H1 (cell line): ENCODE data around the gene GPATCH2. TPM values are rescaled to one million over a fixed set of nuclear protein-coding genes. Genes with fewer than 3 reads are reported as not detected.

Experiments used
- CTCF ChIA-PET: fragments of 300-600 bp; sonication (Branson Sonifier 250); formaldehyde crosslinking; loops from one replicate; lab custom pipeline; 2021; ENCODE audit not compliant: partially characterized antibody; lab: Charles Lee
- POLR2A ChIA-PET: fragments of 300-600 bp; sonication (Branson Sonifier 250); formaldehyde crosslinking; loops from one replicate; lab custom pipeline; 2021; ENCODE audit warnings: inconsistent platforms; ENCODE audit not compliant: partially characterized antibody; lab: Charles Lee
- DNase-seq, 2 experiments: peaks; one replicate each; pipeline versions ENCODE4 v3.0.0 to v3.0.0-alpha.2; 2010 to 2022; ENCODE audit warnings: low spot score in 2 of 2, low read depth in 1 of 2, mixed read lengths in 1 of 2
- FAIRE-seq: peaks from 2 replicates; lab custom pipeline; 2011; peaks lifted over from hg19 to GRCh38; lab: Jason Lieb, UNC
- H2AFZ ChIP-seq: 2 replicates; pipeline ENCODE4 v1.8.1; 2012; ENCODE audit warnings: low read length, inconsistent platforms
- H2AK5ac ChIP-seq: 2 replicates; pipeline ENCODE4 v1.6.1; 2013; ENCODE audit warnings: low read depth, low read length
- H2BK120ac ChIP-seq: replicated peaks from 2 replicates; pipeline ENCODE3; 2013; ENCODE audit warnings: low read depth, low read length, inconsistent platforms
- H2BK12ac ChIP-seq: 2 replicates; pipeline ENCODE4 v1.6.1; 2013; ENCODE audit warnings: low read depth, low read length
- H2BK15ac ChIP-seq: 2 replicates; pipeline ENCODE4 v1.6.1; 2013; ENCODE audit warnings: low read length
- H2BK20ac ChIP-seq: 2 replicates; pipeline ENCODE4 v1.6.1; 2013; ENCODE audit warnings: low read length
- H2BK5ac ChIP-seq: 2 replicates; pipeline ENCODE4 v1.6.1; 2013; ENCODE audit warnings: low read depth, low read length
- H3K14ac ChIP-seq: 2 replicates; pipeline ENCODE4 v1.6.1; 2013; ENCODE audit warnings: inconsistent platforms; ENCODE audit not compliant: insufficient read length
- H3K18ac ChIP-seq: 2 replicates; pipeline ENCODE4 v1.6.1; 2013; ENCODE audit warnings: low read length; ENCODE audit errors: extremely low read depth
- H3K23ac ChIP-seq: 2 replicates; pipeline ENCODE4 v1.6.1; 2013; ENCODE audit warnings: inconsistent platforms; ENCODE audit not compliant: insufficient read length
- H3K23me2 ChIP-seq: 2 replicates; pipeline ENCODE4 v1.6.1; 2013; ENCODE audit warnings: low read depth, low read length
- H3K27ac ChIP-seq: 2 replicates; pipeline ENCODE4 v1.6.1; 2011; ENCODE audit warnings: low read depth, low read length, inconsistent platforms
- H3K27me3 ChIP-seq, 4 experiments: replicated peaks in 1 of 4; 1 replicate in 1 of 4; 2 replicates in 3 of 4; pipeline versions ENCODE4 v1.6.1 to v1.8.1; 2011 to 2013; ENCODE audit warnings: low read length in 3 of 4, mild to moderate bottlenecking in 3 of 4, inconsistent platforms in 2 of 4, mixed read lengths in 2 of 4, moderate library complexity in 1 of 4; ENCODE audit not compliant: control insufficient read depth in 3 of 4, insufficient read depth in 3 of 4; ENCODE audit errors: extremely low read depth in 1 of 4
- H3K36me3 ChIP-seq, 4 experiments: 2 replicates each; pipeline versions ENCODE4 v1.6.1 to v1.8.1; 2011 to 2013; ENCODE audit warnings: mild to moderate bottlenecking in 4 of 4, low read length in 3 of 4, moderate library complexity in 2 of 4, control low read depth in 1 of 4, inconsistent platforms in 1 of 4; ENCODE audit not compliant: insufficient read depth in 4 of 4, control insufficient read depth in 2 of 4
- H3K4ac ChIP-seq: replicated peaks from 2 replicates; pipeline ENCODE3; 2013; ENCODE audit warnings: low read length, low read depth, mixed read lengths, inconsistent platforms; ENCODE audit not compliant: insufficient read length
- H3K4me1 ChIP-seq, 4 experiments: replicated peaks in 1 of 4; 1 replicate in 1 of 4; 2 replicates in 3 of 4; pipeline versions ENCODE4 v1.6.1 to v1.8.1; 2011 to 2013; ENCODE audit warnings: low read length in 3 of 4, inconsistent platforms in 2 of 4, mixed read lengths in 1 of 4; ENCODE audit not compliant: insufficient read depth in 4 of 4, control insufficient read depth in 3 of 4
- H3K4me2 ChIP-seq, 2 experiments: 2 replicates each; pipeline versions ENCODE4 v1.6.1 to v1.8.1; 2011 to 2013; ENCODE audit warnings: low read depth in 2 of 2, low read length in 2 of 2, control low read depth in 1 of 2, inconsistent platforms in 1 of 2, mild to moderate bottlenecking in 1 of 2; ENCODE audit not compliant: insufficient read depth in 1 of 2
- H3K4me3 ChIP-seq, 4 experiments: fragments of 200-600, 300-600 bp in 1 of 4; sonication (generic), shearing (Covaris generic), sonication (Bioruptor Twin) in 1 of 4; 2 replicates each; pipeline versions ENCODE4 v1.5.1 to v1.8.1; 2011 to 2016; ENCODE audit warnings: low read length in 4 of 4, low read depth in 3 of 4, control low read depth in 2 of 4, inconsistent platforms in 2 of 4, mild to moderate bottlenecking in 2 of 4, mixed read lengths in 1 of 4, moderate library complexity in 1 of 4; ENCODE audit not compliant: insufficient read depth in 2 of 4; ENCODE audit errors: extremely low read depth in 1 of 4
- H3K56ac ChIP-seq: replicated peaks from 2 replicates; pipeline ENCODE3; 2013; ENCODE audit warnings: low read depth, mild to moderate bottlenecking, mixed read lengths, low read length, inconsistent platforms; ENCODE audit not compliant: insufficient read length
- H3K79me1 ChIP-seq: 2 replicates; pipeline ENCODE4 v1.6.1; 2013; ENCODE audit warnings: low read depth, low read length, control low read depth
- H3K79me2 ChIP-seq, 2 experiments: 2 replicates each; pipeline versions ENCODE4 v1.6.1 to v1.8.1; 2012 to 2013; ENCODE audit warnings: low read length in 2 of 2, mild to moderate bottlenecking in 2 of 2, inconsistent platforms in 1 of 2; ENCODE audit not compliant: insufficient read depth in 2 of 2, control insufficient read depth in 1 of 2
- H3K9ac ChIP-seq, 4 experiments: replicated peaks in 1 of 4; 1 replicate in 1 of 4; 2 replicates in 3 of 4; pipeline versions ENCODE4 v1.6.1 to v1.8.1; 2011 to 2013; ENCODE audit warnings: low read depth in 3 of 4, low read length in 3 of 4, control low read depth in 2 of 4, mild to moderate bottlenecking in 2 of 4, moderate library complexity in 2 of 4, inconsistent platforms in 1 of 4; ENCODE audit errors: extremely low read depth in 1 of 4
- H3K9me3 ChIP-seq, 2 experiments: 2 replicates each; pipeline versions ENCODE4 v1.6.1 to v1.8.1; 2012 to 2013; ENCODE audit warnings: mild to moderate bottlenecking in 2 of 2, moderate library complexity in 2 of 2, control low read depth in 1 of 2, inconsistent platforms in 1 of 2, low read depth in 1 of 2, low read length in 1 of 2, mixed read lengths in 1 of 2; ENCODE audit not compliant: insufficient read depth in 2 of 2
- H4K20me1 ChIP-seq, 2 experiments: replicated peaks in 1 of 2; 2 replicates each; pipeline versions ENCODE3 to v1.8.1; 2011 to 2013; ENCODE audit warnings: inconsistent platforms in 2 of 2, low read length in 2 of 2, mild to moderate bottlenecking in 1 of 2; ENCODE audit not compliant: insufficient read depth in 2 of 2, control insufficient read depth in 1 of 2
- H4K5ac ChIP-seq: 2 replicates; pipeline ENCODE4 v1.6.1; 2013; ENCODE audit warnings: low read length, low read depth, mixed read lengths, inconsistent platforms; ENCODE audit not compliant: insufficient read length
- H4K8ac ChIP-seq: 2 replicates; pipeline ENCODE4 v1.8.0; 2013; ENCODE audit warnings: mild to moderate bottlenecking, moderate library complexity, low read length, inconsistent platforms; ENCODE audit not compliant: insufficient read depth; ENCODE audit errors: extremely low read depth
- H4K91ac ChIP-seq: replicated peaks from 2 replicates; pipeline ENCODE3; 2013; ENCODE audit warnings: low read length, mixed read lengths, inconsistent platforms; ENCODE audit not compliant: insufficient read length
- CREB1 ChIP-seq: IDR thresholded peaks from 2 replicates; pipeline ENCODE4 v1.6.1; 2012; ENCODE audit warnings: inconsistent platforms
- GABPA ChIP-seq: IDR thresholded peaks from 2 replicates; pipeline ENCODE4 v1.6.1; 2011; ENCODE audit warnings: mild to moderate bottlenecking, low read length, moderate library complexity, borderline replicate concordance; ENCODE audit not compliant: insufficient read depth
- HDAC6 ChIP-seq: IDR thresholded peaks from one replicate; pipeline ENCODE4 v1.7.1; 2012; ENCODE audit warnings: low read depth, mild to moderate bottlenecking, inconsistent platforms, low read length, moderate library complexity
- MAX ChIP-seq: IDR thresholded peaks from 2 replicates; pipeline ENCODE4 v1.6.1; 2012; ENCODE audit warnings: inconsistent platforms
- NANOG ChIP-seq: IDR thresholded peaks from 2 replicates; pipeline ENCODE4 v1.6.1; 2011; ENCODE audit warnings: low read length, low read depth, mild to moderate bottlenecking, inconsistent platforms; ENCODE audit not compliant: insufficient read depth, poor library complexity, severe bottlenecking
- NRF1 ChIP-seq: IDR thresholded peaks from 2 replicates; pipeline ENCODE4 v1.6.1; 2011; ENCODE audit warnings: mild to moderate bottlenecking, low read depth, low read length, improper control_type of control experiment
- PHF8 ChIP-seq: fragments of 200-600 bp; sonication (generic); conservative IDR thresholded peaks from 2 replicates; pipeline ENCODE4 v1.7.1; 2012; ENCODE audit warnings: low read depth, mild to moderate bottlenecking, inconsistent platforms, low read length, moderate library complexity
- POLR2AphosphoS5 ChIP-seq: IDR thresholded peaks from 2 replicates; pipeline ENCODE4 v1.6.1; 2011; ENCODE audit warnings: low read depth, low read length
- SIX5 ChIP-seq: IDR thresholded peaks from 2 replicates; pipeline ENCODE4 v1.6.1; 2011; ENCODE audit warnings: mild to moderate bottlenecking, low read depth, low read length
- SP2 ChIP-seq: IDR thresholded peaks from 2 replicates; pipeline ENCODE4 v1.6.1; 2012; ENCODE audit warnings: mild to moderate bottlenecking, low read length, inconsistent platforms
- SP4 ChIP-seq: IDR thresholded peaks from 2 replicates; pipeline ENCODE4 v1.6.1; 2012; ENCODE audit warnings: low read length, inconsistent platforms
- SRF ChIP-seq: IDR thresholded peaks from 2 replicates; pipeline ENCODE4 v1.6.1; 2011; ENCODE audit warnings: mild to moderate bottlenecking, low read depth, low read length, moderate library complexity
- TAF7 ChIP-seq: optimal IDR thresholded peaks from 2 replicates; pipeline ENCODE3; 2011; ENCODE audit warnings: low read depth, mild to moderate bottlenecking, inconsistent platforms, low read length, moderate library complexity, borderline replicate concordance
- TBP ChIP-seq: IDR thresholded peaks from 2 replicates; pipeline ENCODE4 v1.6.1; 2011; ENCODE audit warnings: low read depth, low read length, improper control_type of control experiment
- TEAD4 ChIP-seq: IDR thresholded peaks from 2 replicates; pipeline ENCODE4 v1.6.1; 2012; ENCODE audit warnings: low read depth, low read length, inconsistent platforms, mixed read lengths
- ZNF274 ChIP-seq: IDR thresholded peaks from 2 replicates; pipeline ENCODE4 v1.7.0; 2012; ENCODE audit warnings: low read length, borderline replicate concordance; ENCODE audit errors: extremely low read depth
- WGBS, 2 experiments: shearing (Covaris generic) in 1 of 2; methylation state at CpG; one replicate each; pipeline versions ENCODE4 v1.1.6 to v1.1.7; 2013 to 2015; ENCODE audit warnings: low lambda C conversion rate in 2 of 2, mixed read lengths in 2 of 2, inconsistent platforms in 1 of 2, low coverage in 1 of 2, missing lambda C conversion rate in 1 of 2; ENCODE audit not compliant: insufficient replicate concordance in 2 of 2, insufficient coverage in 1 of 2, insufficient read length in 1 of 2; ENCODE audit errors: extremely low coverage in 1 of 2, missing lambda C conversion rate in 1 of 2; 5-methylcytosine and 5-hydroxymethylcytosine counted together
- polyA plus RNA-seq, 7 experiments: library from polyadenylated mRNA; depleted of rRNA in 3 of 7; stranded (reverse) in 5 of 7; unstranded in 2 of 7; fragments of >200 nt in 5 of 7; fragments of 200-250 nt in 2 of 7; gene quantifications; 1 replicate in 5 of 7; 2 replicates in 1 of 7; 4 replicates in 1 of 7; pipeline versions ENCODE4 v1.2.1 to v1.2.3, GENCODE V29; 2011 to 2013; ENCODE audit warnings: missing spikeins in 2 of 7, mixed read lengths in 2 of 7
- total RNA-seq: library from RNA; stranded (reverse); fragmentation: NEBNext Ultra II Directional; extraction: Animal tissue kit (Norgen Biotek cat#: 25700); gene quantifications from 2 replicates; pipeline ENCODE4 v1.2.1, GENCODE V29; 2021

Gene GPATCH2
- total and polyA plus RNA-seq, 2 of the 8 experiments (the other 6 are each of a cell fraction or from before 2014, with no cell fraction given) = 3.9 to 13.1 TPM

GRCh38 chr1:217471403-217471802 lies 159.5 kb downstream of the GPATCH2 start:
- H3K18ac ChIP-seq = no peak overlapping the region
- 83% methylated on average over 1 of the region's 1 CpG; no CpG with 5 or more reads in 1 of the 2 experiments for WGBS, 2 experiments
- TF ChIP-seq GABPA (no peak), TEAD4 (no peak), POLR2AphosphoS5 (no peak), PHF8 (no peak), CREB1 (no peak), SIX5 (no peak), MAX (no peak), SP4 (no peak), SP2 (no peak), ZNF274 (no peak), TBP (no peak), HDAC6 (no peak), TAF7 (no peak), NANOG (no peak), SRF (no peak), NRF1 (no peak)

More at GRCh38 chr1:217471403-217471802, 159.5 kb downstream of the GPATCH2 start:
- Histone ChIP-seq H2AFZ (no peak overlapping the region), H2BK15ac (no peak overlapping the region), H3K23me2 (no peaks in the 10 kb centered on the region; the same call in 1 of the 2 replicates), H3K4me1 (no peaks in the 10 kb centered on the region), H3K14ac (no peak overlapping the region), H2BK20ac (no peak overlapping the region), H3K56ac (no peak overlapping the region), H3K4ac (no peak overlapping the region), H4K8ac (no peak overlapping the region), H3K4me2 (no peak overlapping the region), H3K23ac (no peak overlapping the region), H2BK12ac (no peak overlapping the region), H4K5ac (no peak overlapping the region), H3K27me3 (no peaks in the 10 kb centered on the region), H3K27ac (no peak overlapping the region), H4K91ac (no peak overlapping the region), H2BK5ac (no peak overlapping the region), H3K79me1 (no peaks in the 10 kb centered on the region), H3K9ac (no peak overlapping the region), H3K4me3 (no peak overlapping the region), H3K36me3 (no peaks in the 10 kb centered on the region), H2AK5ac (no peak overlapping the region), H2BK120ac (no peak overlapping the region), H4K20me1 (no peaks in the 10 kb centered on the region), H3K79me2 (no peaks in the 10 kb centered on the region), H3K9me3 (no peaks in the 10 kb centered on the region)
- FAIRE-seq (no peak), DNase-seq (no peak)
- ChIA-PET CTCF (interaction anchor here (0.7 kb wide), 1 partner anchor 178 kb away, joined by 3 read pairs; no protein-coding TSS in a partner anchor), POLR2A (no interaction called here)
